CD14-positive monocyte (primary cell): ENCODE measurements around the gene MECR. TPM values are rescaled to one million over a fixed set of nuclear protein-coding genes. Genes with fewer than 3 reads are reported as not detected.

Source experiments
- DNase-seq, 3 donors: peaks; one replicate each; pipeline ENCODE4 v3.0.0-alpha.2; 2011 to 2022
- H2AFZ ChIP-seq: 2 replicates; pipeline ENCODE4 v1.6.0; 2012; ENCODE audit warnings: mild to moderate bottlenecking, low read depth, low read length, inconsistent platforms; ENCODE audit not compliant: insufficient read depth, poor library complexity, severe bottlenecking
- H3K27ac ChIP-seq, 2 donors: 1 replicate in 1 of 2; 2 replicates in 1 of 2; pipeline ENCODE4 v1.5.1; 2012 to 2013; ENCODE audit warnings: low read length in 2 of 2, control low read depth in 1 of 2, inconsistent platforms in 1 of 2, low read depth in 1 of 2, mild to moderate bottlenecking in 1 of 2
- H3K27me3 ChIP-seq, 2 donors: one replicate each; pipeline versions ENCODE4 v1.6.0 to v1.6.1; 2011 to 2013; ENCODE audit warnings: low read length in 2 of 2; ENCODE audit not compliant: control insufficient read depth in 2 of 2, insufficient read depth in 2 of 2
- H3K36me3 ChIP-seq, 2 donors: replicated peaks in 1 of 2; 1 replicate in 1 of 2; 2 replicates in 1 of 2; pipeline versions ENCODE4 v1.5.1 to v1.6.1; 2012 to 2013; ENCODE audit warnings: low read length in 2 of 2, control low read depth in 1 of 2, inconsistent platforms in 1 of 2, mild to moderate bottlenecking in 1 of 2; ENCODE audit not compliant: insufficient read depth in 2 of 2, control insufficient read depth in 1 of 2
- H3K4me1 ChIP-seq, 2 donors: 1 replicate in 1 of 2; 2 replicates in 1 of 2; pipeline versions ENCODE4 v1.5.1 to v1.6.1; 2012 to 2013; ENCODE audit warnings: low read length in 2 of 2, control low read depth in 1 of 2, inconsistent platforms in 1 of 2, mild to moderate bottlenecking in 1 of 2, moderate library complexity in 1 of 2; ENCODE audit not compliant: insufficient read depth in 2 of 2, control insufficient read depth in 1 of 2
- H3K4me2 ChIP-seq: replicated peaks from 2 replicates; pipeline ENCODE3; 2012; ENCODE audit warnings: low read length, moderate library complexity, mild to moderate bottlenecking; ENCODE audit not compliant: poor library complexity, severe bottlenecking; ENCODE audit errors: extremely low read depth
- H3K4me3 ChIP-seq, 3 experiments: fragments of 200-600 bp in 1 of 3; sonication (generic) in 1 of 3; replicated peaks in 1 of 3; 1 replicate in 2 of 3; 2 replicates in 1 of 3; pipeline ENCODE4 v1.5.1; 2011 to 2013; ENCODE audit warnings: low read length in 3 of 3, mild to moderate bottlenecking in 3 of 3, control low read depth in 2 of 3, low read depth in 2 of 3, inconsistent platforms in 1 of 3, moderate library complexity in 1 of 3
- H3K79me2 ChIP-seq: 2 replicates; pipeline ENCODE4 v1.6.0; 2012; ENCODE audit warnings: mild to moderate bottlenecking, control low read depth, inconsistent platforms, low read length, moderate library complexity; ENCODE audit not compliant: insufficient read depth
- H3K9ac ChIP-seq: 2 replicates; pipeline ENCODE4 v1.6.0; 2017; ENCODE audit warnings: low read length, mild to moderate bottlenecking; ENCODE audit not compliant: insufficient read depth, poor library complexity, severe bottlenecking
- H3K9me3 ChIP-seq, 2 donors: replicated peaks in 1 of 2; 1 replicate in 1 of 2; 2 replicates in 1 of 2; pipeline versions ENCODE4 v1.5.1 to v1.6.1; 2012 to 2013; ENCODE audit warnings: low read length in 2 of 2, control low read depth in 1 of 2; ENCODE audit not compliant: control insufficient read depth in 1 of 2, insufficient read depth in 1 of 2
- H4K20me1 ChIP-seq: 2 replicates; pipeline ENCODE4 v1.6.0; 2012; ENCODE audit warnings: mild to moderate bottlenecking, low read length, control low read depth, moderate library complexity; ENCODE audit not compliant: insufficient read depth
- H3K27ac Mint-ChIP-seq, 7 donors: one replicate each; pipeline ENCODE4 v1.8.0; 2020; ENCODE audit warnings: mild to moderate bottlenecking in 7 of 7, mixed read lengths in 7 of 7, moderate library complexity in 6 of 7, inconsistent platforms in 2 of 7
- H3K27me3 Mint-ChIP-seq, 3 donors: one replicate each; pipeline ENCODE4 v1.8.0; 2021 to 2022; ENCODE audit warnings: low read depth in 3 of 3, mild to moderate bottlenecking in 3 of 3, mixed read lengths in 3 of 3, moderate library complexity in 3 of 3, inconsistent platforms in 1 of 3
- H3K36me3 Mint-ChIP-seq, 2 donors: one replicate each; pipeline ENCODE4 v1.8.0; 2020; ENCODE audit warnings: mixed read lengths in 2 of 2, inconsistent platforms in 1 of 2, mild to moderate bottlenecking in 1 of 2
- H3K4me1 Mint-ChIP-seq: one replicate; pipeline ENCODE4 v1.8.0; 2020; ENCODE audit warnings: mild to moderate bottlenecking, mixed read lengths
- H3K4me3 Mint-ChIP-seq, 2 donors: one replicate each; pipeline ENCODE4 v1.8.0; 2020; ENCODE audit warnings: mild to moderate bottlenecking in 2 of 2, mixed read lengths in 2 of 2, moderate library complexity in 1 of 2
- H3K9me3 Mint-ChIP-seq, 7 donors: one replicate each; pipeline ENCODE4 v1.8.0; 2020 to 2022; ENCODE audit warnings: mixed read lengths in 7 of 7, mild to moderate bottlenecking in 6 of 7, moderate library complexity in 6 of 7, inconsistent platforms in 2 of 7
- CTCF ChIP-seq: fragments of 200-600 bp; IDR thresholded peaks from one replicate; pipeline ENCODE4 v1.8.0; 2022; ENCODE audit warnings: antibody characterized with exemption, mild to moderate bottlenecking
- WGBS: methylation state at CpG from one replicate; pipeline ENCODE4 v1.1.5; 2013; ENCODE audit warnings: missing lambda C conversion rate; ENCODE audit not compliant: insufficient coverage; 5-methylcytosine and 5-hydroxymethylcytosine counted together
- intact Hi-C, 2 donors: fragments of 100-400 bp; cut with micrococcal nuclease; formaldehyde crosslinking; loops; one replicate each; pipeline versions ENCODE4 v1.15.0 to v1.15.1; 2023
- polyA plus RNA-seq, 3 donors: library from polyadenylated mRNA; depleted of rRNA in 1 of 3; unstranded in 2 of 3; stranded (reverse) in 1 of 3; fragments of 300-500 nt in 2 of 3; fragments of >200 nt in 1 of 3; fragmentation: Illumina TruSeq in 2 of 3; gene quantifications; 1 replicate in 2 of 3; 2 replicates in 1 of 3; pipeline ENCODE4 v1.2.3, GENCODE V29; 2012 to 2021

The MECR gene
- polyA plus RNA-seq, 3 donors = 6.3 to 8.5 (median 7.5) TPM

GRCh38 chr1:29183287-29183686, 47.4 kb downstream of the MECR start:
- DNase-seq = no peak
- Histone ChIP-seq H3K9me3 (no peaks in the 10 kb centered on the region), H2AFZ (no peak overlapping the region), H3K27me3 (no peaks in the 10 kb centered on the region), H3K4me3 (no peak overlapping the region), H3K4me1 (peaks cover 27 to 38% of the 10 kb centered on the region in 2 donors), H3K27ac (no peak overlapping the region), H3K79me2 (peaks cover 34% of the 10 kb centered on the region), H3K4me2 (no peak overlapping the region), H3K36me3 (peaks cover 0 to 9% of the 10 kb centered on the region in 2 donors), H3K9ac (no peak overlapping the region), H4K20me1 (peaks cover 30% of the 10 kb centered on the region)
- Mint-ChIP-seq H3K27me3 (peaks cover 0 to 4% (median 3%) of the 10 kb centered on the region in 3 donors), H3K9me3 (peaks cover 0 to 4% (median 0%) of the 10 kb centered on the region in 7 donors), H3K4me1 (peaks cover 37% of the 10 kb centered on the region), H3K4me3 (no peak overlapping the region), H3K36me3 (peaks cover 7 to 8% of the 10 kb centered on the region in 2 donors), H3K27ac (no peak overlapping the region)
- WGBS = no CpG with 5 or more reads among the region's 1 CpG
- no peak for TF ChIP-seq CTCF
- intact Hi-C loops = loop anchor here (2.0 to 10.0 kb wide), 4 partner anchors 20 to 676 kb away; partner anchors contain the start of genes RCC1 (in 1 of the 2), RNU11 (in 1 of the 2) and TAF12 (in 1 of the 2)

- Histone ChIP-seq H3K4me2 (peak within 1 kb of the TSS; percentile 89), H3K4me1 (peaks cover 35 to 52% of the 10 kb centered on the region in 2 donors), H3K9me3 (no peaks in the 10 kb centered on the region), H3K27ac (peak within 1 kb of the TSS; percentile 91 to 96), H3K4me3 (peak within 1 kb of the TSS; percentile 80 to 91 (median 87)), H4K20me1 (peaks cover 47% of the 10 kb centered on the region), H2AFZ (peak within 1 kb of the TSS; percentile 80), H3K79me2 (peaks cover 51% of the 10 kb centered on the region), H3K27me3 (no peaks in the 10 kb centered on the region), H3K9ac (peak within 1 kb of the TSS; percentile 99), H3K36me3 (peaks cover 0 to 9% of the 10 kb centered on the region in 2 donors)
- peak within 1 kb of the TSS; percentile 91 to 97 (median 95) for H3K27ac Mint-ChIP-seq
- TF ChIP-seq CTCF = peak; percentile 76
- peaks cover 51% of the 10 kb centered on the region for H3K4me1 Mint-ChIP-seq
- H3K4me3 Mint-ChIP-seq = peak within 1 kb of the TSS; percentile 93 to 95
- H3K36me3 Mint-ChIP-seq = peaks cover 7 to 11% of the 10 kb centered on the region in 2 donors
- peaks cover 0 to 2% (median 0%) of the 10 kb centered on the region in 3 donors for H3K27me3 Mint-ChIP-seq
- WGBS = 0% methylated on average over 96 of the region's 100 CpGs
- H3K9me3 Mint-ChIP-seq = peaks cover 0 to 4% (median 0%) of the 10 kb centered on the region in 7 donors
- DNase-seq = peak; percentile 98 to 99 (median 98)
- intact Hi-C loops = loop anchor here (2.0 to 10.0 kb wide), 4 partner anchors 21 to 674 kb away; partner anchors contain the start of genes RCC1 (in 1 of the 2), RNU11 (in 1 of the 2) and TAF12 (in 1 of the 2)
Measured at GRCh38 chr1:29181413-29182225, 49.1 kb downstream of the MECR start, which contains the start of gene SRSF4. Gene SRSF4 (minus strand): TSS chr1:29181900. CDS start chr1:29181752, 148 bp downstream.
